Measurements from ENCODE around the gene UQCC2.

DNA sequence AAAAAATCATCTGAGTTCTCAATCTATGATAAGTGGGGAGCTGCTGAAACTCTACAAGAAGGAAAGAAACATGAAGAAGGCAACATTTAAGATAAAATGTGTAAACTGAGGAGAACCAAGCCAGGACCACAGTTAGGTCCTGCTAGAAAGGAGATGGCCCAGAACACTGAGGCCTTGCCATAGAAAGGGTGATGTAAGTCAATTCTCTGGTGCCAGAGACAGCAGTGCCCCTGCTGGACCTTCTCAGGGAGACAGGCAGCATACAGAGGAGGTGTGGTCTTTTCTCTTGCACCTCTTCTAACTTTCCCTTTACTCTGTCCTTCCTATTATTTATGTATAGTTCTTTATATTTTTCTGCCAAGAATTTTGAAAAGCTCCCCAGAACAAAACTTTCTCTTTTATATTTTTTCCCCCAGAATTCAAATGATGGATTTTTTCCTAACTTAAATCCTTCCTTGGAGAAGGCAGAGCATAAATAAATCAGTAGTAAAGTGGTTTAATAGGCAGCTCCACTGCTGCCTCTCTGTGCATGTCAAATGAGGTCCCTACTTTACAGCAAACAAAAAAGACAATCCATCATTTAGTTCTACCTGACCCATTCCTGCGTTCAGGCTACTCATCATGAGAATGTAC, 9.0 kb downstream of the UQCC2 start:
- TF ChIP-seq, protein P1, sequence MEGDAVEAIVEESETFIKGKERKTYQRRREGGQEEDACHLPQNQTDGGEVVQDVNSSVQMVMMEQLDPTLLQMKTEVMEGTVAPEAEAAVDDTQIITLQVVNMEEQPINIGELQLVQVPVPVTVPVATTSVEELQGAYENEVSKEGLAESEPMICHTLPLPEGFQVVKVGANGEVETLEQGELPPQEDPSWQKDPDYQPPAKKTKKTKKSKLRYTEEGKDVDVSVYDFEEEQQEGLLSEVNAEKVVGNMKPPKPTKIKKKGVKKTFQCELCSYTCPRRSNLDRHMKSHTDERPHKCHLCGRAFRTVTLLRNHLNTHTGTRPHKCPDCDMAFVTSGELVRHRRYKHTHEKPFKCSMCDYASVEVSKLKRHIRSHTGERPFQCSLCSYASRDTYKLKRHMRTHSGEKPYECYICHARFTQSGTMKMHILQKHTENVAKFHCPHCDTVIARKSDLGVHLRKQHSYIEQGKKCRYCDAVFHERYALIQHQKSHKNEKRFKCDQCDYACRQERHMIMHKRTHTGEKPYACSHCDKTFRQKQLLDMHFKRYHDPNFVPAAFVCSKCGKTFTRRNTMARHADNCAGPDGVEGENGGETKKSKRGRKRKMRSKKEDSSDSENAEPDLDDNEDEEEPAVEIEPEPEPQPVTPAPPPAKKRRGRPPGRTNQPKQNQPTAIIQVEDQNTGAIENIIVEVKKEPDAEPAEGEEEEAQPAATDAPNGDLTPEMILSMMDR (IDR thresholded peaks at IDR 0.05; ENCODE audit: low read depth, low read length, poor library complexity, severe bottlenecking) = peak; percentile 51
- TF ChIP-seq EZH2phosphoT487 (IDR thresholded peaks at IDR 0.05; ENCODE audit: borderline replicate concordance, low read length) = no peak
